DMS153 treated with DMSO at 0.1 percent for 48 hours (cell line): Measurements from ENCODE around the gene EID2.
A peak's percentile ranks its signal among the peaks of the same experiment; 100 is the strongest.

ENCODE experiments used
- DNase-seq: peaks from one replicate; lab custom pipeline; 2025; ENCODE audit not compliant: unreplicated experiment; lab: John Stamatoyannopoulos, UW

Gene EID2

DNA sequence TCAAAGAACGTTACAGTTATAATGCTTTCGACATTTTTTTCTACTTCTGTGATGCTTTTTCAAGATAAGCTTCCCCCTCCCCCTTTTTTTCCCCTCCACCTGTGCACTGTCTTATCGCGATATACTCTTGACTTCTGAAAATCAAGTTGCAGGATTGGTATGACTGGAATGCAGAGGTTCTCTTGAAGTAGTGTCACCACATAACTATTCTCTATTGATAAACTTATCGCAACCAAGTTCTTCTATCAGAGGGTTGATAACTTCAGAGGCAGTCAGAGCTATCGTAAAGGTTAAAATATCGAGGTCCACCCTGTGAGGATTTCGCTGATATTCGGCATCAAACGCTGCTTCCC, 820 bp downstream of the EID2 start:
- no peak for DNase-seq

GRCh38 chr19:39533791-39534190, 6.2 kb downstream of the EID2 start:
- no peak for DNase-seq

DNA sequence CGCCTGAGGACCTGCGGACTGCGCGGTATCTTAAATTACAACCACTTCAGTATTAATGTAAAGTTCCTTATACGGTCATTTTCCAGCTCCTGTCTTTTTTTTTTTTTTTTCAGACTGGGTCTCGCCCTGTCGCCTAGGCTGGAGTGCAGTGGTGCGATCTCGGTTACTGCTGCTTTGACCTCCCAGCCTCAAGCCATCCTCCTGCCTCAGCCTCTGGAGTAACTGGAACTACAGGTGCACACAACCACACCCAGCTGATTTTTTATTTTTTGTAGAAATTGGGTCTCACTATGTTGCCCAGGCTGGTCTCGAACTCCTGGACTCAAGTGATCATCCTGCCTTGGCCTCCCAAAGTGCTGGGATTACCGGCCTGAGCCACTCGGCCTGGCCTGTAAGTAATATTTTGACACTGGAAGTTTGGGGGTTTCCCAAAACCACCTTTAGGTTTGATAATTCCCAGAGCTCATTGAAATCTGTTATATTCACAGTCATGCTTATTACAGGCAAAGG, 6.9 kb downstream of the EID2 start:
- no peak for DNase-seq

GRCh38 chr19:39532233-39533002, 7.5 kb downstream of the EID2 start, which contains the start of gene EID2B:
Gene EID2B, minus strand, starts transcription at chr19:39532852. Its CDS starts 50 bp downstream, at chr19:39532802.
- DNase-seq = peak; percentile 98

GRCh38 chr19:39531834-39532232, 8.1 kb downstream of the EID2 start:
- DNase-seq = no peak

DNA sequence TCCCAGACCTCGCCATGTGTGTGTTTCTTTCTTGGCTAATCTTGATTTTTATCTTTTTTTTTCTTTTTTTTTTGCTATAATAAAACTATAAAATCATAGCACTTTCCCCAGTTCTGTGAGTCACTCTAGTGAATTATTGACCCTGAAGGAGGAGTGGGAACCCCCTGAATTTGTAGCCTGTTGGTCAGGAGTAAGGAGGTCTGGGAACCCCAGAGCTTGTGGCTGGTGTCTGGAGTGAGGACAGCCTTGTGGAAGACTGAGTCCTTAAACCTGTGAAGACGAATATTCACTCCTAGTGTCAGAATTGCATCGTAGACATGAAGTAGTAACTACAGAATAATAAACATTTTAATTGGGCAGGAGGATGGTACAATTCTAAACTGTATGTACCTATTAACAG, 14.8 kb downstream of the EID2 start:
- no peak for DNase-seq

DNA sequence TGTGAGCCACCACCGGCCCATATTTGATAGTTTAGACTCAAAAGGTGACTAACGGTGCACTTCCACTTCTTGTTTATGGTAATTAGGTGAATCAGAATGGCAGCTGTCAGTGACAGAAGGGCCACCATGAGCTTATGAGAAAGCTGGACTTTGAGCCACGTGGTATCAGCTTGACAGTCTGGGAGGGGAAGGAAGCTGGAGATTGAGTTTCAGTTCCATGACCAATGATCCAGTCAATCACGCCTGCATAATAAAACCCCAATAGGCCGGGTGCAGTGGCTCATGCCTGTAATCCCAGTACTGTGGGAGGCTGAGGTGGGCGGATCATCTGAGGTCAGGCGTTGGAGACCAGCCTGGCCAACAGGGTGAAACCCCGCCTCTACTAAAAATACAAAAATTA, 15.5 kb downstream of the EID2 start:
- DNase-seq = no peak

GRCh38 chr19:39520541-39521484, 19.1 kb downstream of the EID2 start:
- no peak for DNase-seq

DNA sequence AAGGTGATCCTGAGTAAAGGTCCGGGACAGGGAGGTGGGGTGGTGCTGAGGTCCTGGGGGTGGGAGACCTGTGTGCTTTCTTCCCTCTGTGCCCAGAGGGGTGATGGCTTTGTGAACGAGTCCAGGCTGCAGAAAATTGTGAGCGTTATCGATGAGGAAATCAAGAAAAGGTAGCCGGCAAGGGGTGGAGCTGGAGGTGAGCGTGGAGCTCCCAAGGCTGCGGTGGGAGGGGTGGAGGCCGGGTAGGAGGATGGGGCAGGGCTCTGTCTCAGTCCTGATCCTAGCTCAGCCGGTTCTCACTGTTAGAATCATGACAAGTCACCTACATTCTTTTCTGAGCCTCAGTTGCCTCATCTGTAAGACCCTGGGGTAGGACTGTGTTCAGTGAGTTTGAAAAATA, 21.0 kb downstream of the EID2 start:
- no peak for DNase-seq

GRCh38 chr19:39518458-39518857, 21.5 kb downstream of the EID2 start:
- no peak for DNase-seq

DNA sequence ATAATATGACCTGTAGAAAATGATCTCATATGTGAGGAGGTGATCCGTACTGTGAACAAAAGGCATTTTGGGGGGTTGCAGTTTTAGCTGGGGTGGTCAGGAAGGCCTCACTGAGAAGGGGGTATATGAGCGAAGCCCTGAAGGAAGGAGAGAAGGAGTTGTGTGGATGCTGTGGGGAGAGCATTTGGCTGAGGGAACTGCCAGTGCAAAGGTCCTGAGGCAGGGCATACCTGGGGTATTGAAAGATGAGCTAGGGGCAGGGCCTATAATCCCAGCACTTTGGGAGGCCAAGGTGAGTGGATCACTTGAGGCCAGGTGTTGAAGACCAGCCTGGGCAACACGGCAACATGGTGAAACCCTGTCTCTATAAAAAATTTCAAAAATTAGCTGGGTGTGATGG, 22.5 kb downstream of the EID2 start:
- no peak for DNase-seq

DNA sequence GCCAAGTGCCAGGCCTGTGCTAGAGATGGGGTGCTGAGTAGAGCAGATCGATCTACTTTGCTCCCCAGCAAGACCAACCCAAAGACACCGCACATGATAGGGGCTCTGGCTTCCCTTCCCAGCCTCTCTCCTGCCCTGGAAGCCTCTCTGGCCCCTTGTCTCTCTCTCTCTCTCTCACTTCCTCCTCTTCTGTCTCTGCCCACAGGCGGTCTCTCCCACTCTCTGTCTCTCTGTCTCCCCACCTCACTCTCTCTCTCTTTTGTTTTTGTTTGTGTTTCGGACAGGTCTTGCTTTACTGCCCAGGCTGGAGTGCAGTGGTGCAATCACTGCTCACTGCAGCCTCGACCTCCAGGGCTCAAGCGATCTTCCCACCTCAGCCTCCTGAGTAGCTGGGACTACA, 23.7 kb downstream of the EID2 start:
- no peak for DNase-seq

DNA sequence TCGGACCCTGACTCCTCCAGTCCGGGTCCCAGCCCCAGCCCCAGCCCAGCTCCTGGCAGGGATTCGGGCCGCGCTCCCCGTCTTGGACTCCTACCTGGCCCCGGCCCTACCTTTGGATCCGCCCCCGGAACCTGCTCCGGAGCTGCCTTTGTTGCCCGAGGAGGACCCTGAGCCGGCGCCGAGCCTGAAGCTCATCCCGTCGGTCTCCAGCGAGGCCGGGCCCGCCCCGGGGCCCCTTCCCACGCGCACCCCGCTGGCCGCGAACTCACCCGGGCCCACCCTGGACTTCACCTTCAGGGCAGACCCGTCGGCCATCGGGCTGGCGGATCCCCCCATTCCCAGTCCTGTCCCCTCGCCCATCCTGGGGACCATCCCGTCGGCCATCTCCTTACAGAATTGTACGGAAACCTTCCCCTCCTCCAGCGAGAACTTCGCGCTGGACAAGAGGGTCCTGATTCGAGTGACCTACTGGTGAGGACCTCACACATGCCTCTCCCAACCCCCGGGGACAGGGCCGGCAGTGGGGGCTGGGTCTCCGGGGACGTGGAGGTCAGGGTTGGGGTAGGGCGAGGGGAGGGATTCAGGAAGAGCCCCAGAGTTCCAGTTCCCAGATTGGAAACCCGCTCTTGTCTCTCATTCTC, 24.3 kb downstream of the EID2 start:
- DNase-seq = no peak

DNA sequence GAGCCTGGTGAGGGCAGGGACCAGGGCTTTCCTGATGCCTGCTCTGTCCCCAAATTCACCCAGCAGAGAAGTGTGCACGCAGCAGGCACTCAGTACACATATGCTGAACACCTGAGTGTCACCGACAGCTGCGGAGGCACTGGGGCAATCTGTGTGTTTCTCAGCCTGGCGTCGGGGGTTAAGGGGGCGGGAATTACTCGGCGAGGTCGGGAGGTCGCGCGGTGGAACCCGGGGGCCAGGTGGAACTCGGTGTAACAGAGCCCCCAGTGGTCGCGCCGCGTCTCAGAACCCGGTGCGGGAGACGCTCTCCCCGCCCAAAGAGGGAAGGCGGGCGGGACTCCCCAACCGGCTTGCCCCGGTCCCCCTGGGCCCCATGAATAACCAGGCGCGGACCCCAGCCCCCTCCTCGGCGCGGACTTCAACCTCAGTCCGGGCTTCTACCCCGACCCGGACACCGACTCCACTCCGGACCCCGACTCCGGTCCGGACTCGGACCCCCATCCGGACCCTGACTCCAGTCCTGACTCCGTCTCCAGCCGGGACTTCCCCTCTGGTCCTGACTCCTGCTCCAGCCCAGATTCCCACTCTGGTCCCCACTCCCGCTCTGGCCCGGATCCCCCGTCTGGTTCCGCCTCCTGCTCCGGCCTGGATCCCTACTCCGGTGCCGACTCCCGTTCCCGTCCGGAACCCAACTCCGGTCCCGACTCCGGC, 25.0 kb downstream of the EID2 start, which contains the start of gene SELENOV:
Gene SELENOV, plus strand, starts transcription at position 300 of the 711 bp plus-strand sequence. Its CDS starts 74 bp downstream, at position 374.
- DNase-seq = no peak

DNA sequence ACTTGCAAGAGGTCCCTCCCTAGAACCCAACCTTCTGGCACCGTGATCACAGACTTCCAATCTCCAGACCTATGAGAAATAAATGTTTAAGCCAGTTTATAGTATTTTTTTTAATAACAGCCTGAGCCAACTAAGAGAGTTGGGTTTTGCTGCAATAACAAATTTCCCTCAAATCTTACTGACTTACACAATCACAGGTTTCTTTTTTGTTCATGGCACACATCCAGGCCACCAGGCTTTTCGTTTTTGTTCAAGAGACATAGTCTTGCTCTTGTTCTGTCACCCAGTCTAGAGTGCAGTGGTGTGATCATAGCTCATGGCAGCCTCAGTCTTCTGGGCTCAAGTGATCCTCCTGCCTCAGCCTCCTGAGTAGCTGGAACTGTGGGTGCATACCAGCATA, 27.0 kb downstream of the EID2 start:
- no peak for DNase-seq

- DNase-seq = no peak
Observed at GRCh38 chr19:39509233-39509632, 30.7 kb downstream of the EID2 start.

DNA sequence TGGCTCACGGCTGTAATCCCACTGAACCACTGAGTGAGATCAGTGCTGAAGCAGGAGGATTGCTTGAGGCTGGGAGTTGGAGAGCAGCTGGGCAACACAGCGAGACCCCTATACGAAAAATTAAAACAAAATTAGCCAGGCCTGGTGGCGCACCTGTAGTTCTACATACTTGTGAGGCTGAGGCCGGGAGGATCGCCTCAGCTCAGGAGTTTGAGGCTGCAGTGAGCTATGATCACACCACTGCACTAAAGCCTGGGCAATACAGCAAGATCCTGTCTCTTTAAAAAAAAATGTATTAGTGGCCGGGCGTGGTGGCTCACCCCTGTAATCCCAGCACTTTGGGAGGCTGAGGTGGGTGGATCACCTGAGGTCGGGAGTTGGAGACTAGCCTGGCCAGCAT, 31.3 kb downstream of the EID2 start:
- no peak for DNase-seq

GRCh38 chr19:39507715-39508364, 32.1 kb downstream of the EID2 start:
- no peak for DNase-seq

DNA sequence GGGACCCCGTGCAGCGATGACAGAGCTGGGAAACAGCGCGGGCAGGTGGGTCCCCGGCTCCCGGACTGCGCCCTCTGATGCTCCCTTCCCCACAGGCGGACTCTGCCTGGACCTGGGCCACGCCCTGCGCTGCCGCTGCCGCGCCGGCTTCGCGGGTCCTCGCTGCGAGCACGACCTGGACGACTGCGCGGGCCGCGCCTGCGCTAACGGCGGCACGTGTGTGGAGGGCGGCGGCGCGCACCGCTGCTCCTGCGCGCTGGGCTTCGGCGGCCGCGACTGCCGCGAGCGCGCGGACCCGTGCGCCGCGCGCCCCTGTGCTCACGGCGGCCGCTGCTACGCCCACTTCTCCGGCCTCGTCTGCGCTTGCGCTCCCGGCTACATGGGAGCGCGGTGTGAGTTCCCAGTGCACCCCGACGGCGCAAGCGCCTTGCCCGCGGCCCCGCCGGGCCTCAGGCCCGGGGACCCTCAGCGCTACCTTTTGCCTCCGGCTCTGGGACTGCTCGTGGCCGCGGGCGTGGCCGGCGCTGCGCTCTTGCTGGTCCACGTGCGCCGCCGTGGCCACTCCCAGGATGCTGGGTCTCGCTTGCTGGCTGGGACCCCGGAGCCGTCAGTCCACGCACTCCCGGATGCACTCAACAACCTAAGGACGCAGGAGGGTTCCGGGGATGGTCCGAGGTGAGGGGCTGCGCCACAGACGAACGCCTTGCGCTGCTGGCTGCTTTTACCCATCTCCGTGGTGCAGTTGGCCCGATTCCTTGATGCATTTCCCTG, 32.8 kb downstream of the EID2 start:
- peak; percentile 73 for DNase-seq

DNA sequence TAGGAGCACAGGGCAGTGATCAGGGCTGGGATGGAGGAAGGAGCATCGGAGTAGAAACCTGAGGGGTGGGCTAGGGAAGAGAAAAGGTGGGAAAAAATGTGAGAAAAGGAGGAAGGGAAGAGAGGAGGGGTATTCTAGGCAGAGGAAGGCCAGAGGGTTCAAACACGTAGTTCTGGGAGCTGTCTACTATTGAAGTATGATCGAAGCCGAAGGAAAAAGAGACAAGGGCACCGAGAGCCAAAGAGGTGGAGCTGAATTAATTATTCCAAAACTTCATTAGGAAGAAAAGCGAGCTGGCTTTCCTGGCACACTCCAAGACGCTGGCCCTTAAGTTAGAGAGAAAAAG, 33.4 kb downstream of the EID2 start:
- DNase-seq = no peak
